Right lobe of liver (tissue), 4 donors: ENCODE results near the gene TBC1D5.
"Not testable (repeated sequence)": the region's sequence is repeated elsewhere in the genome, so short reads cannot be mapped to it uniquely, and the experiment has no call there.

Experiments used
- POLR2A ChIP-seq: fragments of 450-650 bp; IDR thresholded peaks from one replicate; pipeline ENCODE4 v1.6.1; 2017; ENCODE audit warnings: antibody characterized with exemption, mild to moderate bottlenecking
- TF ChIP-seq, protein P1 (sequence below), 4 donors: fragments of 200-600 bp in 3 of 4; fragments of 450-650 bp in 1 of 4; IDR thresholded peaks; one replicate each; pipeline versions ENCODE4 v1.5.1 to v1.8.0; 2016 to 2022; ENCODE audit warnings: antibody characterized with exemption in 4 of 4, mild to moderate bottlenecking in 2 of 4
- donor health status: DM: no; HTN: no; CAD: no.
- donor health status: DM: no; HTN: no; CAD: no.
- donor health status: DM: no; HTN: yes; CAD: no.

DNA sequence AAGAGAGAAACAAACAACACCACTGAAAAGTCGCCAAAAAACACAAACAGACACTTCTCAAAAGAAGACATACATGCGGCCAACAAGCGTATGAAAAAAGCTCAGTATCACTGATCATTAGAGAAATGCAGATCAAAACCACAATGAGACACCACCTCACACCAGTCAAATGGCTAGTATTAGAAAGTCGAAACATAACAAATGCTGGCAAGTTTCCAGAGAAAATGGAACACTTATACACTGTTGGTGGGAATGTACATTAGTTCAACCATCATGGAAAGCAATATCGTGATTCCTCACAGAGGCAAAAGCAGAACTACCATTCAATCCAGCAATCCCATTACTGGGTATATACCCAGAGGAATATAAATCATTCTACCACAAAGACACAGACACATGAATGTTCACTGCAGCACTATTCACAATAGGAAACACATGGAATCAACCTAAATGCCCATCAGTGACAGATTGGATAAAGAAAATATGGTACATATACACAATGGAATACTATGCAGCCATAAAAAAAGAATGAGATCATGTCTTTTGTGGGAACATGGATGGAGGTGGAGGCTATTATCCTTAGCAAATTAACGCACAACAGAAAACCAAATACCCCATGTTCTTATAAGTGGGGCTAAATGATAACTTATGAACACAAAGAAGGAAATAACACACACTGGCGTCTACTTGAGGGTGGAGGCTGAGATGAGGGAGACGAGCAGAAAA lies 93.6 kb downstream of the TBC1D5 start:
- not testable (repeated sequence) for TF ChIP-seq POLR2A
- TF ChIP-seq, protein P1, sequence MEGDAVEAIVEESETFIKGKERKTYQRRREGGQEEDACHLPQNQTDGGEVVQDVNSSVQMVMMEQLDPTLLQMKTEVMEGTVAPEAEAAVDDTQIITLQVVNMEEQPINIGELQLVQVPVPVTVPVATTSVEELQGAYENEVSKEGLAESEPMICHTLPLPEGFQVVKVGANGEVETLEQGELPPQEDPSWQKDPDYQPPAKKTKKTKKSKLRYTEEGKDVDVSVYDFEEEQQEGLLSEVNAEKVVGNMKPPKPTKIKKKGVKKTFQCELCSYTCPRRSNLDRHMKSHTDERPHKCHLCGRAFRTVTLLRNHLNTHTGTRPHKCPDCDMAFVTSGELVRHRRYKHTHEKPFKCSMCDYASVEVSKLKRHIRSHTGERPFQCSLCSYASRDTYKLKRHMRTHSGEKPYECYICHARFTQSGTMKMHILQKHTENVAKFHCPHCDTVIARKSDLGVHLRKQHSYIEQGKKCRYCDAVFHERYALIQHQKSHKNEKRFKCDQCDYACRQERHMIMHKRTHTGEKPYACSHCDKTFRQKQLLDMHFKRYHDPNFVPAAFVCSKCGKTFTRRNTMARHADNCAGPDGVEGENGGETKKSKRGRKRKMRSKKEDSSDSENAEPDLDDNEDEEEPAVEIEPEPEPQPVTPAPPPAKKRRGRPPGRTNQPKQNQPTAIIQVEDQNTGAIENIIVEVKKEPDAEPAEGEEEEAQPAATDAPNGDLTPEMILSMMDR (IDR thresholded peaks at IDR 0.05) = not testable (repeated sequence)
